Measurements from ENCODE around the gene RNF212B. TPM values are rescaled to one million over a fixed set of nuclear protein-coding genes. Genes with fewer than 3 reads are reported as not detected.

The RNF212B gene
- total and polyA plus RNA-seq, 2 donors (not counting 3 experiments of a cell fraction or from before 2014, with no cell fraction given), result not detected

GRCh38 chr14:23321572-23322547, 84.1 kb downstream of the RNF212B start:
- Histone ChIP-seq H2AFZ (ENCODE audit: low read depth, low read length) (peak overlapping the region; percentile 14), H3K27ac (ENCODE audit: insufficient read depth, low read depth, low read length) (peak overlapping the region; percentile 77), H3K4me1 (ENCODE audit: control insufficient read depth, extremely low read depth, insufficient read depth, low read length) (peaks cover 16% of the 10 kb centered on the region), H3K4me3 (replicated peaks in 1 of 3; ENCODE audit: insufficient read depth in 1 of 3, low read depth in 1 of 3, low read length in 3 of 3) (peak overlapping the region; percentile 90 to 97 (median 95)), H3K9ac (replicated peaks; ENCODE audit: extremely low read depth, insufficient read depth, low read length) (peak overlapping the region; percentile 96), H3K79me2 (ENCODE audit: control insufficient read depth, insufficient read depth, low read length) (peaks cover 26% of the 10 kb centered on the region), H3K36me3 (ENCODE audit: control insufficient read depth in 2 of 2, extremely low read depth in 1 of 2, insufficient read depth in 2 of 2, low read length in 2 of 2) (peaks cover 12 to 15% of the 10 kb centered on the region in 2 experiments), H3K9me3 (replicated peaks; ENCODE audit: control insufficient read depth, insufficient read depth, low read length) (no peaks in the 10 kb centered on the region), H3K4me2 (ENCODE audit: insufficient read depth, low read length) (peak overlapping the region; percentile 64), H3K27me3 (ENCODE audit: control insufficient read depth in 2 of 2, insufficient read depth in 2 of 2, low read length in 2 of 2) (no peaks in the 10 kb centered on the region), H4K20me1 (replicated peaks; ENCODE audit: control insufficient read depth, extremely low read depth, insufficient read depth, low read length) (no peaks in the 10 kb centered on the region), H3K9me1 (replicated peaks; ENCODE audit: control insufficient read depth, extremely low read depth, insufficient read depth, low read length) (no peaks in the 10 kb centered on the region)
- DNase-seq (ENCODE audit: low read depth, low spot score), result peak; percentile 50
- TF ChIP-seq CTCF (IDR thresholded peaks at IDR 0.05; ENCODE audit: extremely low read depth in 1 of 2, insufficient read depth in 1 of 2, low read depth in 1 of 2, low read length in 2 of 2), result no peak
- peak; percentile 69 for TF ChIP-seq POLR2A (IDR thresholded peaks at IDR 0.05; ENCODE audit: low read depth, low read length)
- dilution Hi-C loops (cut with MboI; ENCODE audit: extremely low pct_ligation_motif_present, low sequenced_read_pairs) (no loop called here), intact Hi-C loops (cut with micrococcal nuclease) (loop anchor here (1.0 to 2.0 kb wide), 5 partner anchors 16 to 227 kb away; partner anchors contain the start of genes ACIN1, BCL2L2, C14orf119 and HOMEZ)
- POLR2A ChIA-PET, result interaction anchor here (0.9 to 2.0 kb wide), 3 partner anchors 15 to 227 kb away, joined by 3 to 13 read pairs (median 6); partner anchors contain the start of genes ACIN1, BCL2L2 and C14orf119
- no TSS peak for BruUV-seq (replicated peaks)
- peak; percentile 15 for FAIRE-seq
- CTCF ChIA-PET, result interaction anchor here (0.7 to 2.9 kb wide), 16 partner anchors 9 to 253 kb away, joined by 3 to 20 read pairs (median 3); partner anchors contain the start of genes BCL2L2, HOMEZ and PPP1R3E

Small RNAs within 50 kb of the gene (small RNA-seq; reads per million reads assigned to genes)
- gene AL049829.1 (ENCODE audit: insufficient read depth, insufficient read length, low read depth, low replicate concordance) (not detected), gene RNU6-1046P (ENCODE audit: insufficient read depth, insufficient read length, low read depth, low replicate concordance) (not detected)

Other genes starting within 250 kb of the RNF212B start
- 5.4 and 7.1 TPM in 2 replicates for gene C14orf93, start 227.8 kb upstream of the RNF212B start, total RNA-seq
- gene C14orf93, start 227.8 kb upstream of the RNF212B start, polyA plus RNA-seq, result 9.2 and 10.0 TPM in 2 replicates
- 214 and 236 TPM in 2 replicates for gene PSMB5, start 203.0 kb upstream of the RNF212B start, total RNA-seq
- gene PSMB5, start 203.0 kb upstream of the RNF212B start, polyA plus RNA-seq, result 459 and 464 TPM in 2 replicates
- gene PSMB11, start 195.7 kb upstream of the RNF212B start, total RNA-seq, result not detected in 2 replicates
- gene PSMB11, start 195.7 kb upstream of the RNF212B start, polyA plus RNA-seq, result not detected in 2 replicates
- 20.2 and 21.7 TPM in 2 replicates for gene CDH24, start 180.4 kb upstream of the RNF212B start, total RNA-seq
- 52.9 and 63.1 TPM in 2 replicates for gene CDH24, start 180.4 kb upstream of the RNF212B start, polyA plus RNA-seq
- 220 and 240 TPM in 2 replicates for gene ACIN1, start 142.8 kb upstream of the RNF212B start, total RNA-seq
- 136 and 146 TPM in 2 replicates for gene ACIN1, start 142.8 kb upstream of the RNF212B start, polyA plus RNA-seq
- 55.5 and 58.3 TPM in 2 replicates for gene C14orf119, start 142.4 kb upstream of the RNF212B start, total RNA-seq
- 60.5 and 78.7 TPM in 2 replicates for gene C14orf119, start 142.4 kb upstream of the RNF212B start, polyA plus RNA-seq
- not detected in 2 replicates for gene CIROP, start 132.9 kb upstream of the RNF212B start, total RNA-seq
- gene CIROP, start 132.9 kb upstream of the RNF212B start, polyA plus RNA-seq, result not detected in 2 replicates
- gene CEBPE, start 118.7 kb upstream of the RNF212B start, total RNA-seq, result not detected in 2 replicates
- gene CEBPE, start 118.7 kb upstream of the RNF212B start, polyA plus RNA-seq, result not detected in 2 replicates
- 1.1 and 1.6 TPM in 2 replicates for gene SLC7A8, start 54.3 kb upstream of the RNF212B start, total RNA-seq
- gene SLC7A8, start 54.3 kb upstream of the RNF212B start, polyA plus RNA-seq, result 0.76 and 0.88 TPM in 2 replicates
- gene HOMEZ, start 48.2 kb downstream of the RNF212B start, total RNA-seq, result 11.3 and 11.7 TPM in 2 replicates
- 16.8 and 17.7 TPM in 2 replicates for gene HOMEZ, start 48.2 kb downstream of the RNF212B start, polyA plus RNA-seq
- gene PPP1R3E, start 64.9 kb downstream of the RNF212B start, total RNA-seq, result 4.1 and 7.4 TPM in 2 replicates
- 3.2 and 4.3 TPM in 2 replicates for gene PPP1R3E, start 64.9 kb downstream of the RNF212B start, polyA plus RNA-seq
- gene BCL2L2, start 68.9 kb downstream of the RNF212B start, total RNA-seq, result 24.3 and 26.2 TPM in 2 replicates
- 14.7 and 19.9 TPM in 2 replicates for gene BCL2L2, start 68.9 kb downstream of the RNF212B start, polyA plus RNA-seq
- gene PABPN1, start 83.5 kb downstream of the RNF212B start, total RNA-seq, result 218 and 231 TPM in 2 replicates
- gene PABPN1, start 83.5 kb downstream of the RNF212B start, polyA plus RNA-seq, result 227 and 231 TPM in 2 replicates
- 1.8 and 4.6 TPM in 2 replicates for gene SLC22A17, start 115.0 kb downstream of the RNF212B start, total RNA-seq
- 2.9 and 4.2 TPM in 2 replicates for gene SLC22A17, start 115.0 kb downstream of the RNF212B start, polyA plus RNA-seq
- 0.13 TPM in 1 of 2 replicates, not detected in the other for gene EFS, start 127.2 kb downstream of the RNF212B start, total RNA-seq
- 0.02 and 0.03 TPM in 2 replicates for gene EFS, start 127.2 kb downstream of the RNF212B start, polyA plus RNA-seq
- not detected in 2 replicates for gene IL25, start 134.9 kb downstream of the RNF212B start, total RNA-seq
- not detected in 2 replicates for gene IL25, start 134.9 kb downstream of the RNF212B start, polyA plus RNA-seq
- gene CMTM5, start 139.1 kb downstream of the RNF212B start, total RNA-seq, result not detected in 2 replicates
- gene CMTM5, start 139.1 kb downstream of the RNF212B start, polyA plus RNA-seq, result not detected in 2 replicates
- not detected in 2 replicates for gene MYH6, start 170.3 kb downstream of the RNF212B start, total RNA-seq
- not detected in 2 replicates for gene MYH6, start 170.3 kb downstream of the RNF212B start, polyA plus RNA-seq
- gene MYH7, start 197.7 kb downstream of the RNF212B start, total RNA-seq, result not detected in 2 replicates
- not detected in 2 replicates for gene MYH7, start 197.7 kb downstream of the RNF212B start, polyA plus RNA-seq
- gene NGDN, start 231.8 kb downstream of the RNF212B start, total RNA-seq, result 36.3 and 36.5 TPM in 2 replicates
- 22.1 and 25.6 TPM in 2 replicates for gene NGDN, start 231.8 kb downstream of the RNF212B start, polyA plus RNA-seq

All from endothelial cell of umbilical vein (primary cell).